Ecto neural progenitor cell (in vitro differentiated cells): ENCODE measurements around the gene DNAJB6.

Experiments
- DNase-seq: peaks from one replicate; pipeline ENCODE4 v3.0.0-alpha.2; 2018; ENCODE audit warnings: low spot score

The DNAJB6 gene

GRCh38 chr7:157466867-157467261 lies 130.1 kb downstream of the DNAJB6 start:
- DNase-seq, result peak; percentile 51
